Uterus (tissue), 4 donors: ENCODE data around the gene ANXA10. TPM values are rescaled to one million over a fixed set of nuclear protein-coding genes. Genes with fewer than 3 reads are reported as not detected.

Source experiments
- DNase-seq, 2 donors: peaks; one replicate each; pipeline ENCODE4 v3.0.0-alpha.2; 2019 to 2020
- H3K27ac ChIP-seq, 2 donors: fragments of 200-600 bp; sonication (generic); 1 replicate in 1 of 2; 2 replicates in 1 of 2; pipeline ENCODE4 v1.5.1; 2016 to 2018
- H3K27me3 ChIP-seq, 2 donors: fragments of 200-600 bp; sonication (generic); one replicate each; pipeline ENCODE4 v1.5.1; 2018 to 2019; ENCODE audit warnings: control low read depth in 1 of 2
- H3K36me3 ChIP-seq, 2 donors: fragments of 200-600 bp; sonication (generic); one replicate each; pipeline ENCODE4 v1.5.1; 2019; ENCODE audit warnings: control low read depth in 1 of 2
- H3K4me1 ChIP-seq, 2 donors: fragments of 200-600 bp; sonication (generic); one replicate each; pipeline ENCODE4 v1.5.1; 2018 to 2019; ENCODE audit warnings: control low read depth in 1 of 2
- H3K4me3 ChIP-seq, 2 donors: fragments of 200-600 bp; sonication (generic); 1 replicate in 1 of 2; 2 replicates in 1 of 2; pipeline ENCODE4 v1.5.1; 2018 to 2019; ENCODE audit warnings: mild to moderate bottlenecking in 1 of 2
- H3K9me3 ChIP-seq, 2 donors: fragments of 200-600 bp; sonication (generic); one replicate each; pipeline ENCODE4 v1.5.1; 2019; ENCODE audit warnings: control low read depth in 1 of 2
- POLR2A ChIP-seq, 2 donors: fragments of 450-650 bp; IDR thresholded peaks; one replicate each; pipeline ENCODE4 v1.6.1; 2016; ENCODE audit warnings: antibody characterized with exemption in 2 of 2, mild to moderate bottlenecking in 1 of 2, moderate library complexity in 1 of 2
- intact Hi-C: fragments of 100-400 bp; cut with DNase I; formaldehyde crosslinking; loops from one replicate; pipeline ENCODE4 v1.15.1; 2023; ENCODE audit warnings: low total_unique reads
- total RNA-seq, 4 donors: library from RNA; depleted of rRNA in 3 of 4; stranded (reverse); fragments of >200 nt in 3 of 4; gene quantifications; one replicate each; pipeline versions ENCODE4 v1.1.0 to v1.2.4, GENCODE V29; 2014 to 2023
- TF ChIP-seq, protein P1 (sequence below), 4 experiments: fragments of 200-600 bp in 2 of 4; fragments of 450-650 bp in 2 of 4; sonication (generic) in 2 of 4; IDR thresholded peaks; one replicate each; pipeline ENCODE4 v1.5.1; 2016 to 2019; ENCODE audit warnings: antibody characterized with exemption in 4 of 4, mild to moderate bottlenecking in 2 of 4, moderate library complexity in 1 of 4
- donor health status: DM: yes; HTN: yes; CAD: no.

ANXA10 gene
- total RNA-seq, 4 donors from 2014 or later = not detected

DNA sequence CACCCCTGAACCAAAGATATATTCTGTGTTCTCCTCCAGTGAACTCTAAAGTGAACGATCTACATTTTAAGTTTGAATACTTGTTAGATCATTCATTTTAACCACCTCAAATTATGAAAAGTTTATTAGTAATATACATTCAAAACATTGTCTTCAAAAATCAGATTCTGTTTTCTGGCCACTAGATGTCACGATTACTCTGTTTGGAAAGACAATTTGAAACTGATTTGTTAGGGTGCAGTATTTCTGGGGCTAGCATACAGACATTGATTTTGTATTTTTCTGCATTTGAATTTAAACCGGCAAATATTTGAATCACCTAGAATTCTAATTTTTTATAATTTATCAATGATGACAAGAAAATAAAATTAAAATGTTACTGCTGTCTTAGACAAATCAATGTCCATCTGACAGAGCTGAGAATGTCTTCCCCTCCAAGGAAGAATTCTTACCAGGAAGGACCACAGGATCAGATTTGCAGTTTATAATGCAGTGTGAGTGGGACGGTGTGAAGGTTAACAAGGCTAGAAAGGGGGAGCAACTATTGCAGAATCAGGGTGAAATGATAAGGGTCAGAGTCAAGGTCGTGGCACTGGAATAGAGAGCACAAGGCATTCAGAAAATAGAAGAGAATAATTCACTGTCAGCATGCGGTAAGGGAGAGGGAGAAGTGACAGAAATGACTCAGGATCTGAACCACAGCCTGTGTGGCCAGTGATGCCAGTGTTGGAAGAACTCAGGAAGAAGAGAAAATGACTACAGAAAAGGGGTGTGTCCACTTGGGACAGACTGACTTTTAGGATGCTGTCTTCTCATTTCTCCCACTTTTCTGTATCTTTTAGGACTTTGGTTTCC, 91.6 kb downstream of the ANXA10 start:
- TF ChIP-seq POLR2A (IDR thresholded peaks at IDR 0.05) = no peak
- TF ChIP-seq, protein P1, sequence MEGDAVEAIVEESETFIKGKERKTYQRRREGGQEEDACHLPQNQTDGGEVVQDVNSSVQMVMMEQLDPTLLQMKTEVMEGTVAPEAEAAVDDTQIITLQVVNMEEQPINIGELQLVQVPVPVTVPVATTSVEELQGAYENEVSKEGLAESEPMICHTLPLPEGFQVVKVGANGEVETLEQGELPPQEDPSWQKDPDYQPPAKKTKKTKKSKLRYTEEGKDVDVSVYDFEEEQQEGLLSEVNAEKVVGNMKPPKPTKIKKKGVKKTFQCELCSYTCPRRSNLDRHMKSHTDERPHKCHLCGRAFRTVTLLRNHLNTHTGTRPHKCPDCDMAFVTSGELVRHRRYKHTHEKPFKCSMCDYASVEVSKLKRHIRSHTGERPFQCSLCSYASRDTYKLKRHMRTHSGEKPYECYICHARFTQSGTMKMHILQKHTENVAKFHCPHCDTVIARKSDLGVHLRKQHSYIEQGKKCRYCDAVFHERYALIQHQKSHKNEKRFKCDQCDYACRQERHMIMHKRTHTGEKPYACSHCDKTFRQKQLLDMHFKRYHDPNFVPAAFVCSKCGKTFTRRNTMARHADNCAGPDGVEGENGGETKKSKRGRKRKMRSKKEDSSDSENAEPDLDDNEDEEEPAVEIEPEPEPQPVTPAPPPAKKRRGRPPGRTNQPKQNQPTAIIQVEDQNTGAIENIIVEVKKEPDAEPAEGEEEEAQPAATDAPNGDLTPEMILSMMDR (IDR thresholded peaks at IDR 0.05) = peak in 3 of 4 experiments; percentile 20 to 37 (median 29)
- Histone ChIP-seq H3K4me1 (no peaks in the 10 kb centered on the region), H3K27ac (no peak overlapping the region), H3K36me3 (no peaks in the 10 kb centered on the region), H3K9me3 (no peaks in the 10 kb centered on the region), H3K27me3 (no peaks in the 10 kb centered on the region), H3K4me3 (no peak overlapping the region)
- no peak for DNase-seq
- intact Hi-C loops = no loop called here

- no peaks in the 10 kb centered on the region for H3K9me3 ChIP-seq
- H3K4me3 ChIP-seq = no peak overlapping the region
- no peaks in the 10 kb centered on the region for H3K4me1 ChIP-seq
- no peak for DNase-seq
- H3K27ac ChIP-seq = no peak overlapping the region
- no peaks in the 10 kb centered on the region for H3K36me3 ChIP-seq
- TF ChIP-seq POLR2A (IDR thresholded peaks at IDR 0.05) = no peak
- TF ChIP-seq, protein P1 (IDR thresholded peaks at IDR 0.05) = no peak
- H3K27me3 ChIP-seq = no peaks in the 10 kb centered on the region
- intact Hi-C loops = no loop called here
These were observed 96.4 kb downstream of the ANXA10 start for GRCh38 chr4:168188754-168189153.

DNA sequence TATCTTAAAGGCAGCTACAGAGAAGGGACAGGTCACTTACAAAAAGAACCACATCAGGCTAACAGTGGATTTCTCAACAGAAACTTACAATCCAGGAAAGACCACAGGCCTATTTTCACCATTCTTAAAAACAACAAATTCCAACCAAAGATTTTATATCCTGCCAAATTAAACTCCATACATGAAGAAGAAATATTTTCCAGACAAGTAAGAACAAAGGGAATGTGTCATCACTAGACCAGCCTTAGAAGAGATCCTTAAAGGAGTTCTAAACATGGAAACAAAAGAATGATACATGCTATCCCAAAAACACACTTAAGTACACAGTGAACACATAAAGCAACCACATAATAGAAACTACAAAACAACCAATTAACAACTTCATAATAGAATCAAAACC, 105.6 kb downstream of the ANXA10 start:
- intact Hi-C loops = no loop called here
- no peaks in the 10 kb centered on the region for H3K4me1 ChIP-seq
- H3K4me3 ChIP-seq = no peak overlapping the region
- no peaks in the 10 kb centered on the region for H3K36me3 ChIP-seq
- H3K27me3 ChIP-seq = no peaks in the 10 kb centered on the region
- no peak overlapping the region for H3K27ac ChIP-seq
- DNase-seq = no peak
- TF ChIP-seq, protein P1 (IDR thresholded peaks at IDR 0.05) = no peak
- TF ChIP-seq POLR2A (IDR thresholded peaks at IDR 0.05) = no peak
- H3K9me3 ChIP-seq = peaks cover 0 to under 1% of the 10 kb centered on the region in 2 donors

GRCh38 chr4:168199260-168199957, 107.1 kb downstream of the ANXA10 start:
- TF ChIP-seq POLR2A (IDR thresholded peaks at IDR 0.05) = no peak
- TF ChIP-seq, protein P1 (IDR thresholded peaks at IDR 0.05) = no peak
- no peak for DNase-seq
- no peaks in the 10 kb centered on the region for H3K27me3 ChIP-seq
- H3K27ac ChIP-seq = no peak overlapping the region
- H3K36me3 ChIP-seq = no peaks in the 10 kb centered on the region
- H3K9me3 ChIP-seq = peaks cover 0 to 10% of the 10 kb centered on the region in 2 donors
- no peak overlapping the region for H3K4me3 ChIP-seq
- no peaks in the 10 kb centered on the region for H3K4me1 ChIP-seq
- intact Hi-C loops = no loop called here

DNA sequence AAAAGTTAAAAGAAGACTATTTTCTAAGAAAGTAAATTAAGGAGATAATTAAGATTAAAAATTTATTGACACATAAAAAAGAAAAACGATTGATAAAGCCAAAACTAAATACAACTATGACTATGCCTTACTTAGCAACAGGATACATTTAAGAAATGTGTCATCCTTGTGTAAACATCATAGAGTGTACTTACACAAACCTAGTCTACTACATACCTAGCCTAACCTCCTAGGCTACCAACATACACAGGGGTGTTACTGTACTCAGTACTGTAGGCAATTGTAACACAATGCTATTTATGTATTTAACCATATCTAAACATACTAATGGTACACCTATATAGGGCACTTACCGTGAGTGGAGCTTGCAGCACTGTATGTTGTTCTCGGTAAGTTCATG, 108.3 kb downstream of the ANXA10 start:
- no peaks in the 10 kb centered on the region for H3K4me1 ChIP-seq
- TF ChIP-seq, protein P1 (IDR thresholded peaks at IDR 0.05) = no peak
- no peak for TF ChIP-seq POLR2A (IDR thresholded peaks at IDR 0.05)

More for the DNA sequence above, 108.3 kb downstream of the ANXA10 start:
- Histone ChIP-seq H3K4me3 (no peak overlapping the region), H3K27ac (no peak overlapping the region), H3K9me3 (peaks cover 0 to 10% of the 10 kb centered on the region in 2 donors), H3K36me3 (no peaks in the 10 kb centered on the region), H3K27me3 (no peaks in the 10 kb centered on the region)
- DNase-seq = no peak
- intact Hi-C loops = no loop called here
